Endothelial cell of umbilical vein (primary cell): ENCODE data around the gene ANKDD1A. TPM values are rescaled to one million over a fixed set of nuclear protein-coding genes. Genes with fewer than 3 reads are reported as not detected.

Experiments
- BruUV-seq: library from RNA; stranded (reverse); fragments of 400-500 nt; replicated peaks from 2 replicates; lab custom pipeline; 2021; lab: Mats Ljungman, UMichigan
- CTCF ChIA-PET: fragments of 300-600, 350-600 bp; sonication (Branson Sonifier 250); formaldehyde crosslinking; loops from one replicate; lab custom pipeline; 2021; ENCODE audit warnings: antibody characterized with exemption, inconsistent platforms; lab: Charles Lee
- POLR2A ChIA-PET: fragments of 300-600, 350-600 bp; sonication (Branson Sonifier 250); formaldehyde crosslinking; loops from one replicate; lab custom pipeline; 2021; ENCODE audit warnings: antibody characterized with exemption, inconsistent platforms; lab: Charles Lee
- DNase-seq: peaks from one replicate; pipeline ENCODE4 v3.0.0-alpha.2; 2011; ENCODE audit warnings: low read depth, low spot score
- FAIRE-seq: peaks from 2 replicates; lab custom pipeline; 2011; peaks lifted over from hg19 to GRCh38; lab: Jason Lieb, UNC
- H2AFZ ChIP-seq: 2 replicates; pipeline ENCODE4 v1.6.0; 2012; ENCODE audit warnings: low read depth, low read length, control low read depth, inconsistent platforms
- H3K27ac ChIP-seq: 2 replicates; pipeline ENCODE4 v1.5.1; 2011; ENCODE audit warnings: low read depth, mild to moderate bottlenecking, control low read depth, low read length, moderate library complexity; ENCODE audit not compliant: insufficient read depth
- H3K27me3 ChIP-seq, 2 experiments: 2 replicates each; pipeline versions ENCODE4 v1.6.0 to v1.6.1; 2011; ENCODE audit warnings: low read length in 2 of 2, mixed read lengths in 1 of 2; ENCODE audit not compliant: control insufficient read depth in 2 of 2, insufficient read depth in 2 of 2
- H3K36me3 ChIP-seq, 2 experiments: 2 replicates in 1 of 2; 3 replicates in 1 of 2; pipeline ENCODE4 v1.5.1; 2011; ENCODE audit warnings: low read length in 2 of 2, mild to moderate bottlenecking in 1 of 2, moderate library complexity in 1 of 2; ENCODE audit not compliant: control insufficient read depth in 2 of 2, insufficient read depth in 2 of 2; ENCODE audit errors: extremely low read depth in 1 of 2
- H3K4me1 ChIP-seq: 3 replicates; pipeline ENCODE4 v1.5.1; 2011; ENCODE audit warnings: mild to moderate bottlenecking, low read length; ENCODE audit not compliant: control insufficient read depth, insufficient read depth; ENCODE audit errors: extremely low read depth
- H3K4me2 ChIP-seq: 2 replicates; pipeline ENCODE4 v1.6.1; 2011; ENCODE audit warnings: low read length, control low read depth, mixed read lengths; ENCODE audit not compliant: insufficient read depth
- H3K4me3 ChIP-seq, 3 experiments: fragments of 200-600 bp in 1 of 3; sonication (generic), shearing (Covaris generic) in 1 of 3; replicated peaks in 1 of 3; 2 replicates each; pipeline ENCODE4 v1.5.1; 2011 to 2016; ENCODE audit warnings: control low read depth in 3 of 3, low read length in 3 of 3, mild to moderate bottlenecking in 2 of 3, inconsistent platforms in 1 of 3, low read depth in 1 of 3, moderate library complexity in 1 of 3; ENCODE audit not compliant: insufficient read depth in 1 of 3
- H3K79me2 ChIP-seq: 2 replicates; pipeline ENCODE4 v1.6.0; 2012; ENCODE audit warnings: low read length, inconsistent platforms; ENCODE audit not compliant: control insufficient read depth, insufficient read depth
- H3K9ac ChIP-seq: replicated peaks from 2 replicates; pipeline ENCODE3; 2011; ENCODE audit warnings: low read length, control low read depth; ENCODE audit not compliant: insufficient read depth; ENCODE audit errors: extremely low read depth
- H3K9me1 ChIP-seq: replicated peaks from 3 replicates; pipeline ENCODE4 v1.6.0; 2011; ENCODE audit warnings: mild to moderate bottlenecking, low read length; ENCODE audit not compliant: control insufficient read depth, insufficient read depth; ENCODE audit errors: extremely low read depth
- H3K9me3 ChIP-seq: replicated peaks from 2 replicates; pipeline ENCODE4 v1.5.1; 2012; ENCODE audit warnings: low read length, inconsistent platforms; ENCODE audit not compliant: control insufficient read depth, insufficient read depth
- H4K20me1 ChIP-seq: replicated peaks from 2 replicates; pipeline ENCODE3; 2011; ENCODE audit warnings: mild to moderate bottlenecking, low read length; ENCODE audit not compliant: control insufficient read depth, insufficient read depth; ENCODE audit errors: extremely low read depth
- EZH2 ChIP-seq: IDR thresholded peaks from 2 replicates; pipeline ENCODE4 v1.6.1; 2012; ENCODE audit warnings: borderline replicate concordance, low read depth, mild to moderate bottlenecking, moderate library complexity, low read length, inconsistent platforms; ENCODE audit not compliant: severe bottlenecking
- FOS ChIP-seq: IDR thresholded peaks from 2 replicates; pipeline ENCODE4 v1.6.1; 2011; ENCODE audit warnings: mild to moderate bottlenecking, low read length, moderate library complexity, borderline replicate concordance; ENCODE audit not compliant: insufficient read depth
- GATA2 ChIP-seq: IDR thresholded peaks from 2 replicates; pipeline ENCODE4 v1.7.0; 2011; ENCODE audit warnings: low read depth, mild to moderate bottlenecking, moderate library complexity, mixed read lengths, low read length; ENCODE audit not compliant: insufficient read length, insufficient read depth
- JUN ChIP-seq: IDR thresholded peaks from 2 replicates; pipeline ENCODE4 v1.6.1; 2011; ENCODE audit warnings: borderline replicate concordance, low read depth; ENCODE audit not compliant: insufficient read length, insufficient read depth
- MYC ChIP-seq: IDR thresholded peaks from one replicate; pipeline ENCODE4 v1.6.1; 2011; ENCODE audit warnings: mild to moderate bottlenecking, low read depth, low read length
- POLR2A ChIP-seq: IDR thresholded peaks from 2 replicates; pipeline ENCODE4 v1.6.1; 2012; ENCODE audit warnings: low read depth, mild to moderate bottlenecking, control low read depth, low read length
- POLR2AphosphoS5 ChIP-seq: IDR thresholded peaks from 2 replicates; pipeline ENCODE4 v1.6.1; 2012; ENCODE audit warnings: low read depth, mild to moderate bottlenecking, control low read depth, low read length, moderate library complexity; ENCODE audit not compliant: insufficient read depth
- dilution Hi-C: fragments of 300-500 bp; cut with MboI; formaldehyde crosslinking; loops from one replicate; pipeline ENCODE4 v1.15.0; 2019; ENCODE audit warnings: low sequenced_read_pairs; ENCODE audit not compliant: extremely low pct_ligation_motif_present
- intact Hi-C: fragments of 100-400 bp; cut with micrococcal nuclease; formaldehyde crosslinking; loops from one replicate; pipeline ENCODE4 v1.10.0; 2022
- polyA plus RNA-seq, 4 experiments: library from polyadenylated mRNA; depleted of rRNA in 3 of 4; stranded (reverse) in 3 of 4; unstranded in 1 of 4; fragments of >200 nt; gene quantifications; 2 replicates each; pipeline versions ENCODE4 v1.2.1 to v1.2.3, GENCODE V29; 2011 to 2012; ENCODE audit warnings: missing spikeins in 1 of 4
- total RNA-seq: library from RNA; stranded (reverse); gene quantifications from 2 replicates; pipeline ENCODE4 v1.2.3, GENCODE V29; 2021
- TF ChIP-seq, protein P1 (sequence below): IDR thresholded peaks from 2 replicates; pipeline ENCODE4 v1.6.1; 2011; ENCODE audit not compliant: insufficient read depth, insufficient read length
- TF ChIP-seq, protein P2 (sequence below), 2 donors: IDR thresholded peaks; 1 replicate in 1 of 2; 2 replicates in 1 of 2; pipeline ENCODE4 v1.5.1; 2011; ENCODE audit warnings: low read length in 2 of 2, mild to moderate bottlenecking in 2 of 2, moderate library complexity in 2 of 2, control low read depth in 1 of 2, inconsistent platforms in 1 of 2, low read depth in 1 of 2; ENCODE audit not compliant: insufficient read depth in 1 of 2; ENCODE audit errors: extremely low read depth in 1 of 2

ANKDD1A gene
- total and polyA plus RNA-seq, 2 donors (not counting 3 experiments of a cell fraction or from before 2014, with no cell fraction given): 2.0 to 2.4 TPM

DNA sequence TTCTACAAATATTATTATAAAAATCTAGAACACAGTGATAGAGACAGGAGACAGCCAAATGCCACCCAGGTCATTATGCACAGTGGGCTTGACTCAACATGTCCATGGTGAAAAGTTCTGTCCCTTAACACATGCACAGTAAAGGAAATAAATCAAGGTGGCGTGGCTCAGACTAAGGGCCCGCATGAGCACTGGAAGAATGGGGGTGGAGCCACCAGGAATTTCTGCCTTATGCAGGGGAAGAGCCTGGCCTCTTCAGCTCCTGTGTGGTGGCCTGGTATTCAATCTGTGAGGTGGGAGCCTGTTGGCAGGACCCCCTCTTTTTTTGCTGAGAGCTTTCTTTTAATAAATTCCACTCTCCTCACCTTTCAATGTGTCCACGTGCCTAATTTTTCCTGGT is 95.2 kb downstream of the ANKDD1A start:
- Histone ChIP-seq H3K27ac (no peak overlapping the region), H3K36me3 (no peaks in the 10 kb centered on the region), H3K9me3 (no peaks in the 10 kb centered on the region), H3K4me2 (no peak overlapping the region), H3K9me1 (no peaks in the 10 kb centered on the region), H3K9ac (no peak overlapping the region), H3K27me3 (no peaks in the 10 kb centered on the region), H3K4me1 (no peaks in the 10 kb centered on the region), H2AFZ (no peak overlapping the region), H3K79me2 (no peaks in the 10 kb centered on the region), H3K4me3 (no peak overlapping the region), H4K20me1 (no peaks in the 10 kb centered on the region)
- no TSS peak for BruUV-seq
- ChIA-PET POLR2A (no interaction called here), CTCF (no interaction called here)
- FAIRE-seq (no peak), DNase-seq (no peak)
- dilution Hi-C loops (no loop called here), intact Hi-C loops (no loop called here)
- TF ChIP-seq POLR2AphosphoS5 (no peak), EZH2 (no peak), FOS (no peak), MYC (no peak), POLR2A (no peak), JUN (no peak), GATA2 (no peak)
- TF ChIP-seq, protein P1, sequence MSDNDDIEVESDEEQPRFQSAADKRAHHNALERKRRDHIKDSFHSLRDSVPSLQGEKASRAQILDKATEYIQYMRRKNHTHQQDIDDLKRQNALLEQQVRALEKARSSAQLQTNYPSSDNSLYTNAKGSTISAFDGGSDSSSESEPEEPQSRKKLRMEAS: no peak
- TF ChIP-seq, protein P2, sequence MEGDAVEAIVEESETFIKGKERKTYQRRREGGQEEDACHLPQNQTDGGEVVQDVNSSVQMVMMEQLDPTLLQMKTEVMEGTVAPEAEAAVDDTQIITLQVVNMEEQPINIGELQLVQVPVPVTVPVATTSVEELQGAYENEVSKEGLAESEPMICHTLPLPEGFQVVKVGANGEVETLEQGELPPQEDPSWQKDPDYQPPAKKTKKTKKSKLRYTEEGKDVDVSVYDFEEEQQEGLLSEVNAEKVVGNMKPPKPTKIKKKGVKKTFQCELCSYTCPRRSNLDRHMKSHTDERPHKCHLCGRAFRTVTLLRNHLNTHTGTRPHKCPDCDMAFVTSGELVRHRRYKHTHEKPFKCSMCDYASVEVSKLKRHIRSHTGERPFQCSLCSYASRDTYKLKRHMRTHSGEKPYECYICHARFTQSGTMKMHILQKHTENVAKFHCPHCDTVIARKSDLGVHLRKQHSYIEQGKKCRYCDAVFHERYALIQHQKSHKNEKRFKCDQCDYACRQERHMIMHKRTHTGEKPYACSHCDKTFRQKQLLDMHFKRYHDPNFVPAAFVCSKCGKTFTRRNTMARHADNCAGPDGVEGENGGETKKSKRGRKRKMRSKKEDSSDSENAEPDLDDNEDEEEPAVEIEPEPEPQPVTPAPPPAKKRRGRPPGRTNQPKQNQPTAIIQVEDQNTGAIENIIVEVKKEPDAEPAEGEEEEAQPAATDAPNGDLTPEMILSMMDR (IDR thresholded peaks at IDR 0.05; ENCODE audit: extremely low read depth in 1 of 2, insufficient read depth in 1 of 2, low read depth in 1 of 2, low read length in 2 of 2): no peak

Other genes starting within 250 kb of the ANKDD1A start
- 7.6 and 7.8 TPM in 2 replicates for gene RBPMS2, start 136.3 kb upstream of the ANKDD1A start, total RNA-seq
- gene RBPMS2, start 136.3 kb upstream of the ANKDD1A start, polyA plus RNA-seq: 2.3 TPM in 2 replicates
- gene PIF1, start 86.3 kb upstream of the ANKDD1A start, total RNA-seq: 45.4 and 52.7 TPM in 2 replicates
- 18.6 and 23.0 TPM in 2 replicates for gene PIF1, start 86.3 kb upstream of the ANKDD1A start, polyA plus RNA-seq
- gene PLEKHO2, start 70.0 kb upstream of the ANKDD1A start, total RNA-seq: 20.7 and 24.9 TPM in 2 replicates
- 21.9 and 23.9 TPM in 2 replicates for gene PLEKHO2, start 70.0 kb upstream of the ANKDD1A start, polyA plus RNA-seq
- gene SPG21, start 78.0 kb downstream of the ANKDD1A start, total RNA-seq: 75.3 and 82.5 TPM in 2 replicates
- gene SPG21, start 78.0 kb downstream of the ANKDD1A start, polyA plus RNA-seq: 54.9 and 70.2 TPM in 2 replicates
- 13.6 and 20.4 TPM in 2 replicates for gene MTFMT, start 117.7 kb downstream of the ANKDD1A start, total RNA-seq
- gene MTFMT, start 117.7 kb downstream of the ANKDD1A start, polyA plus RNA-seq: 5.3 and 7.5 TPM in 2 replicates
- not detected in 2 replicates for gene SLC51B, start 133.5 kb downstream of the ANKDD1A start, total RNA-seq
- not detected in 2 replicates for gene SLC51B, start 133.5 kb downstream of the ANKDD1A start, polyA plus RNA-seq
- gene RASL12, start 156.1 kb downstream of the ANKDD1A start, total RNA-seq: not detected in 2 replicates
- gene RASL12, start 156.1 kb downstream of the ANKDD1A start, polyA plus RNA-seq: not detected in 2 replicates
- gene KBTBD13, start 164.8 kb downstream of the ANKDD1A start, total RNA-seq: not detected in 2 replicates
- not detected in 2 replicates for gene KBTBD13, start 164.8 kb downstream of the ANKDD1A start, polyA plus RNA-seq
- 3.9 and 5.0 TPM in 2 replicates for gene UBAP1L, start 203.3 kb downstream of the ANKDD1A start, total RNA-seq
- gene UBAP1L, start 203.3 kb downstream of the ANKDD1A start, polyA plus RNA-seq: 1.9 and 2.9 TPM in 2 replicates
- gene PDCD7, start 221.9 kb downstream of the ANKDD1A start, total RNA-seq: 19.5 and 26.6 TPM in 2 replicates
- 11.1 and 12.1 TPM in 2 replicates for gene PDCD7, start 221.9 kb downstream of the ANKDD1A start, polyA plus RNA-seq